ENCODE results near the gene XIRP2. TPM values are rescaled to one million over a fixed set of nuclear protein-coding genes. Genes with fewer than 3 reads are reported as not detected.

XIRP2 gene
- total and polyA plus RNA-seq, 10 of the 15 experiments (the other 5 are each of a cell fraction or from before 2014, with no cell fraction given) = 0.03 TPM; not detected in 9

- no peak overlapping the region for H3K27ac ChIP-seq (ENCODE audit: control insufficient read depth, insufficient read depth)
- CTCF ChIA-PET = no interaction called here
- no peaks in the 10 kb centered on the region for H3K27me3 ChIP-seq (replicated peaks in 1 of 2; ENCODE audit: control insufficient read depth in 2 of 2, insufficient read depth in 2 of 2, low read length in 1 of 2)
- no peak overlapping the region for H3K9ac ChIP-seq (ENCODE audit: control insufficient read depth, insufficient read depth, low read length)
- no peak overlapping the region for H3K4me2 ChIP-seq (ENCODE audit: control insufficient read depth, insufficient read depth)
- FAIRE-seq (no peak), DNase-seq (ENCODE audit: low read depth, low spot score) (no peak), ATAC-seq (no peak)
- no peak overlapping the region for H2AFZ ChIP-seq (ENCODE audit: control insufficient read depth, low read depth, low read length)
- no peaks in the 10 kb centered on the region for H4K20me1 ChIP-seq (ENCODE audit: control insufficient read depth, insufficient read depth)
- RAD21 ChIA-PET (ENCODE audit: unreplicated experiment) = no interaction called here
- H3K9me3 ChIP-seq (replicated peaks; ENCODE audit: control insufficient read depth, insufficient read depth, low read length) = no peaks in the 10 kb centered on the region
- SMC1A ChIA-PET (ENCODE audit: uncharacterized antibody, unreplicated experiment) = no interaction called here
- POLR2A ChIA-PET = no interaction called here
- no peaks in the 10 kb centered on the region for H3K79me2 ChIP-seq (ENCODE audit: control insufficient read depth, insufficient read depth, low read length)
- in situ Hi-C loops (cut with MboI) = no loop called here
- intact Hi-C loops (cut with micrococcal nuclease; ENCODE audit: unreplicated experiment) = loop anchor here (10.0 kb wide), 1 partner anchor 365 kb away; no protein-coding TSS in a partner anchor
- no peaks in the 10 kb centered on the region for H3K4me1 ChIP-seq (ENCODE audit: control insufficient read depth, insufficient read depth, low read length)
- no peaks in the 10 kb centered on the region for H3K36me3 ChIP-seq (ENCODE audit: control insufficient read depth in 2 of 2, insufficient read depth in 2 of 2, low read length in 1 of 2)
- WGBS (ENCODE audit: insufficient coverage, insufficient replicate concordance, low lambda C conversion rate, missing lambda C conversion rate) = 37% methylated on average over 5 of the region's 5 CpGs
- H3K4me3 ChIP-seq = no peak overlapping the region
- no TSS peak for BruUV-seq (replicated peaks)
- TF ChIP-seq NFXL1 (IDR thresholded peaks at IDR 0.05; ENCODE audit: borderline replicate concordance) (no peak), SIX5 (IDR thresholded peaks at IDR 0.05; ENCODE audit: low read depth, low read length, severe bottlenecking) (no peak), ZNF384 (IDR thresholded peaks at IDR 0.05; ENCODE audit: borderline replicate concordance, low read depth, low read length) (no peak), TBL1XR1 (IDR thresholded peaks at IDR 0.05; ENCODE audit: low read depth, low read length) (no peak), USF1 (IDR thresholded peaks at IDR 0.05; ENCODE audit: borderline replicate concordance, extremely low read length, insufficient read depth, low read depth, low read length) (no peak), IKZF1 (conservative IDR thresholded peaks at IDR 0.05) (no peak), SPI1 (IDR thresholded peaks at IDR 0.05; ENCODE audit: borderline replicate concordance, insufficient read depth, low read depth, low read length) (no peak), BCLAF1 (IDR thresholded peaks at IDR 0.05) (no peak), EZH2 (IDR thresholded peaks at IDR 0.05; ENCODE audit: borderline replicate concordance, control insufficient read depth, low read depth, low read length) (no peak), CREM (IDR thresholded peaks at IDR 0.05; ENCODE audit: low read depth) (no peak), ZNF217 (IDR thresholded peaks at IDR 0.05) (no peak), RUNX3 (IDR thresholded peaks at IDR 0.05; ENCODE audit: low read length) (no peak), HSF1 (IDR thresholded peaks at IDR 0.05; ENCODE audit: low read depth, low read length) (no peak), IRF4 (IDR thresholded peaks at IDR 0.05; ENCODE audit: low read depth, low read length) (no peak), IRF5 (IDR thresholded peaks at IDR 0.05; ENCODE audit: borderline replicate concordance) (no peak), PML (IDR thresholded peaks at IDR 0.05; ENCODE audit: low read length) (no peak), JUNB (IDR thresholded peaks at IDR 0.05) (no peak)
Observed at GRCh38 chr2:166899676-166900075, 11.4 kb downstream of the XIRP2 start.
